DOHH2 (cell line): Measurements from ENCODE around the gene CACNA2D4.

Experiments
- H3F3A ChIP-seq: fragments of 200-600 bp; sonication (generic), shearing (Covaris generic); 2 replicates; pipeline ENCODE4 v1.6.0; 2016; ENCODE audit warnings: antibody characterized with exemption, mild to moderate bottlenecking; ENCODE audit not compliant: control insufficient read depth, insufficient read depth
- H3K27ac ChIP-seq: fragments of 200-600 bp; sonication (generic); 2 replicates; pipeline ENCODE4 v1.5.1; 2014; ENCODE audit warnings: low read depth, mild to moderate bottlenecking, low read length, moderate library complexity
- H3K27me3 ChIP-seq: fragments of 200-600 bp; sonication (generic); 2 replicates; pipeline ENCODE4 v1.6.1; 2014; ENCODE audit warnings: mild to moderate bottlenecking, low read length, mixed read lengths; ENCODE audit not compliant: control insufficient read depth
- H3K36me3 ChIP-seq: fragments of 200-600 bp; sonication (generic); 2 replicates; pipeline ENCODE4 v1.6.1; 2014; ENCODE audit warnings: mild to moderate bottlenecking, low read length, moderate library complexity, mixed read lengths; ENCODE audit not compliant: control insufficient read depth
- H3K4me1 ChIP-seq: fragments of 200-600 bp; sonication (generic); 2 replicates; pipeline ENCODE4 v1.6.1; 2014; ENCODE audit warnings: mild to moderate bottlenecking, low read length, mixed read lengths; ENCODE audit not compliant: control insufficient read depth
- H3K4me2 ChIP-seq: fragments of 200-600 bp; sonication (generic); 2 replicates; pipeline ENCODE4 v1.6.0; 2014; ENCODE audit warnings: mild to moderate bottlenecking, low read length, moderate library complexity
- H3K4me3 ChIP-seq: fragments of 200-600 bp; sonication (generic); 2 replicates; pipeline ENCODE4 v1.5.1; 2014; ENCODE audit warnings: mild to moderate bottlenecking, low read length, mixed read lengths
- H3K79me2 ChIP-seq: fragments of 200-600 bp; sonication (generic); 2 replicates; pipeline ENCODE4 v1.6.1; 2014; ENCODE audit warnings: mild to moderate bottlenecking, low read length, mixed read lengths; ENCODE audit not compliant: control insufficient read depth
- H3K9me2 ChIP-seq: fragments of 200-600 bp; sonication (generic); replicated peaks from 2 replicates; pipeline ENCODE4 v1.6.1; 2014; ENCODE audit warnings: mild to moderate bottlenecking, low read length, mixed read lengths; ENCODE audit not compliant: control insufficient read depth
- H3K9me3 ChIP-seq: fragments of 200-600 bp; sonication (generic); 2 replicates; pipeline ENCODE4 v1.6.1; 2014; ENCODE audit warnings: antibody characterized with exemption, low read length, mixed read lengths; ENCODE audit not compliant: control insufficient read depth, insufficient read depth
- H4K20me1 ChIP-seq: fragments of 200-600 bp; sonication (generic); 2 replicates; pipeline ENCODE4 v1.6.0; 2014; ENCODE audit warnings: low read depth, mild to moderate bottlenecking, antibody characterized with exemption, low read length, moderate library complexity; ENCODE audit not compliant: control insufficient read depth, insufficient read depth
- CTCF ChIP-seq: fragments of 200-600 bp; sonication (generic); IDR thresholded peaks from one replicate; pipeline ENCODE4 v1.5.1; 2014; ENCODE audit warnings: antibody characterized with exemption, mild to moderate bottlenecking, low read depth, low read length; ENCODE audit not compliant: poor library complexity, severe bottlenecking
- EZH2phosphoT487 ChIP-seq: fragments of 200-600 bp; sonication (generic); IDR thresholded peaks from 2 replicates; pipeline ENCODE4 v1.6.1; 2017; ENCODE audit warnings: borderline replicate concordance, mild to moderate bottlenecking, antibody characterized with exemption, low read length, moderate library complexity, mixed read lengths

The CACNA2D4 gene

DNA sequence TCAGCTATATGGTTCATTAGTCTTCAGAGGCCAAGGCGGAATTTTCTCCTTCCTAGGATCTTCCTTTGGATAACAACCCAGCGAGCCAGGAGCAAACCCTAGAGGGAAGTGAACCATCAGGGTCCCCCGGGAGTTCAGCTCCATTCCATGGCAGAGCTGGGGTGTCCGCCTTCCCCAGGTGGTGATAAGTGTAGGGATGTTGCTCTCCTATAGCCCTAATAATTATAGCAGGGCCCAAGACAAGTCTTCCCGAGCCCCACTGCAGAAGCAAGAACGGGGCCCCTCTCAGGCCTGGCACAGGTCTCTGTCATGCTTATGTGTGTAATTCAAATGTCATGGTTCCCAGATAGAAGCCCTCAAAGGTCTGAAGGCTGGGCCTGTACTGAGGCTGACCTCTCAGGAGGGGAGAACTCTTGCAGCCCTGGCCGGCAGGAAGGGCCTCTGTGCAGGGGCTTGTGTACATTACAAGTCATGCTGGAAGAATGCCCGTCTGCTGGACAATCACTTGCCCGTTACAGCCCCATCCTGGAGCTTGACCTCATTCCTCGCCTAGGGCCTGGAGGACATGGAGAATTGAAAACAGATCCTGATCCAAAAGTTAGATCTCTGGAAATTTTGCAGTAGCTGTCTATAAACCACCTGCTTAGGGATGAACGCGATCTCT lies 80.8 kb downstream of the CACNA2D4 start:
- peaks cover 4% of the 10 kb centered on the region; the same call in 1 of the 2 replicates for H3K27me3 ChIP-seq

GRCh38 chr12:1836854-1837421 lies 81.5 kb downstream of the CACNA2D4 start:
- no peaks in the 10 kb centered on the region for H3K9me2 ChIP-seq
- no peaks in the 10 kb centered on the region for H4K20me1 ChIP-seq
- H3K9me3 ChIP-seq, result no peaks in the 10 kb centered on the region
- no peak overlapping the region for H3K4me3 ChIP-seq
- H3K79me2 ChIP-seq, result no peaks in the 10 kb centered on the region
- H3K36me3 ChIP-seq, result no peaks in the 10 kb centered on the region
- no peak for TF ChIP-seq EZH2phosphoT487
- no peak for TF ChIP-seq CTCF
- H3K27me3 ChIP-seq, result peaks cover 7% of the 10 kb centered on the region
- no peaks in the 10 kb centered on the region for H3F3A ChIP-seq
- H3K4me2 ChIP-seq, result no peak overlapping the region
- no peak overlapping the region for H3K27ac ChIP-seq
- no peaks in the 10 kb centered on the region; the same call in 1 of the 2 replicates for H3K4me1 ChIP-seq

More for the DNA sequence above, 80.8 kb downstream of the CACNA2D4 start:
- Histone ChIP-seq H3K36me3 (no peaks in the 10 kb centered on the region), H4K20me1 (no peaks in the 10 kb centered on the region), H3F3A (no peaks in the 10 kb centered on the region), H3K4me2 (no peak overlapping the region), H3K79me2 (no peaks in the 10 kb centered on the region), H3K27ac (no peak overlapping the region), H3K9me2 (no peaks in the 10 kb centered on the region), H3K4me1 (peaks cover 6% of the 10 kb centered on the region), H3K4me3 (no peak overlapping the region), H3K9me3 (no peaks in the 10 kb centered on the region)
- TF ChIP-seq EZH2phosphoT487, result no peak
- no peak for TF ChIP-seq CTCF

GRCh38 chr12:1836241-1836803 lies 82.1 kb downstream of the CACNA2D4 start:
- Histone ChIP-seq H3K9me3 (no peaks in the 10 kb centered on the region), H3K9me2 (no peaks in the 10 kb centered on the region), H3K4me2 (no peak overlapping the region), H3F3A (no peaks in the 10 kb centered on the region), H3K36me3 (no peaks in the 10 kb centered on the region), H3K79me2 (no peaks in the 10 kb centered on the region), H3K27ac (no peak overlapping the region), H4K20me1 (no peaks in the 10 kb centered on the region), H3K4me1 (no peaks in the 10 kb centered on the region), H3K27me3 (peaks cover 8% of the 10 kb centered on the region), H3K4me3 (no peak overlapping the region)
- TF ChIP-seq CTCF (no peak), EZH2phosphoT487 (no peak)
